Stomach (tissue), 9 donors: ENCODE results near the gene TRIM69. TPM values are rescaled to one million over a fixed set of nuclear protein-coding genes. Genes with fewer than 3 reads are reported as not detected.
"Not testable (repeated sequence)": the region's sequence is repeated elsewhere in the genome, so short reads cannot be mapped to it uniquely, and the experiment has no call there.

ENCODE experiments used
- DNase-seq, 2 donors: peaks; one replicate each; pipeline versions ENCODE4 v3.0.0 to v3.0.0-alpha.2; 2013 to 2019
- H3K27ac ChIP-seq, 5 donors: fragments of 200-600 bp in 4 of 5; sonication (generic) in 4 of 5; one replicate each; pipeline ENCODE4 v1.5.1; 2013 to 2019; ENCODE audit warnings: mild to moderate bottlenecking in 1 of 5, moderate library complexity in 1 of 5
- H3K27me3 ChIP-seq, 3 donors: fragments of 200-600 bp; sonication (generic); one replicate each; pipeline ENCODE4 v1.5.1; 2017 to 2019; ENCODE audit warnings: mixed run types in 1 of 3
- H3K36me3 ChIP-seq, 4 donors: fragments of 200-600 bp; sonication (generic); 1 replicate in 3 of 4; 2 replicates in 1 of 4; pipeline ENCODE4 v1.5.1; 2016 to 2019
- H3K4me1 ChIP-seq, 4 donors: fragments of 200-600 bp; sonication (generic); one replicate each; pipeline ENCODE4 v1.5.1; 2016 to 2019
- H3K4me3 ChIP-seq, 4 donors: fragments of 200-600 bp; sonication (generic) in 3 of 4; one replicate each; pipeline ENCODE4 v1.5.1; 2016 to 2019; ENCODE audit warnings: mild to moderate bottlenecking in 1 of 4
- H3K9me3 ChIP-seq, 4 donors: fragments of 200-600 bp; sonication (generic); one replicate each; pipeline ENCODE4 v1.5.1; 2016 to 2019
- EP300 ChIP-seq: sonication (generic); formaldehyde crosslinking; IDR thresholded peaks from one replicate; pipeline ENCODE4 v1.6.1; 2017; ENCODE audit warnings: antibody characterized with exemption
- POLR2A ChIP-seq, 4 donors: fragments of 450-650 bp; IDR thresholded peaks; one replicate each; pipeline ENCODE4 v1.6.1; 2016; ENCODE audit warnings: antibody characterized with exemption in 4 of 4, control low read depth in 2 of 4, mild to moderate bottlenecking in 1 of 4, moderate library complexity in 1 of 4
- POLR2AphosphoS5 ChIP-seq, 3 donors: sonication (generic); formaldehyde crosslinking; IDR thresholded peaks; one replicate each; pipeline ENCODE4 v1.6.1; 2016; ENCODE audit warnings: antibody characterized with exemption in 3 of 3
- WGBS, 5 donors: extraction: QIAGEN DNeasy Blood & Tissue Kit in 3 of 5; methylation state at CpG; one replicate each; pipeline versions ENCODE4 v1.1.5 to v1.1.7; 2013 to 2018; 5-methylcytosine and 5-hydroxymethylcytosine counted together
- intact Hi-C: fragments of 100-400 bp; cut with DNase I; formaldehyde crosslinking; loops from one replicate; pipeline ENCODE4 v1.15.1; 2023; ENCODE audit warnings: low total_unique reads
- polyA plus RNA-seq, 3 donors: library from polyadenylated mRNA; stranded (reverse); fragments of 200-250 nt; gene quantifications; one replicate each; pipeline ENCODE4 v1.2.3, GENCODE V29; 2013
- total RNA-seq, 5 donors: library from RNA; depleted of rRNA; stranded (reverse); fragments of >200 nt; gene quantifications; one replicate each; pipeline versions ENCODE4 v1.1.0 to v1.2.3, GENCODE V29; 2014 to 2016
- TF ChIP-seq, protein P1 (sequence below), 7 experiments: fragments of 450-650 bp in 4 of 7; fragments of 200-600 bp in 3 of 7; sonication (generic) in 3 of 7; IDR thresholded peaks; one replicate each; pipeline ENCODE4 v1.5.1; 2016 to 2019; ENCODE audit warnings: antibody characterized with exemption in 7 of 7, control low read depth in 2 of 7, mild to moderate bottlenecking in 1 of 7
- donor health status: healthy with polysubstance abuse.
- donor health status: Bipolar disorder and iron deficiency.
- donor health status: healthy.

TRIM69 gene
- total and polyA plus RNA-seq, 8 donors, result 0.58 to 43.8 (median 8.7) TPM

DNA sequence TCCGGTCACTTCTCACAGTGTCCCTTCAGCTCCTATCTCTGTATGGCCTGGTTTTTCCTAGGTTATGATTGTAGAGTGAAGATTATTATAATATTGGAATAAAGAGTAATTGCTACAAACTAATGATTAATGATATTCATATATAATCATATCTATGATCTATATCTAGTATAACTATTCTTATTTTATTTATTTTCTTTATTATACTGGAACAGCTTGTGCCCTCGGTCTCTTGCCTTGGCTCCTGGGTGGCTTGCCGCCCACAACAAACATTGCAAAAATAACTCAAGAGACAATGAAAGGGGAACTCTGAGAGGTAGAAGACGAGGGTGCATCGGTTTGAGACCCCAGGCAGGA lies 48.6 kb downstream of the TRIM69 start:
- Histone ChIP-seq H3K4me3 (peak overlapping the region; percentile 64 to 77 (median 70)), H3K27ac (peak overlapping the region in 4 of 5 donors; percentile 92 to 97 (median 95)), H3K4me1 (peaks cover 0 to 10% (median 7%) of the 10 kb centered on the region in 4 donors)
- intact Hi-C loops, H3K36me3 ChIP-seq, H3K9me3 ChIP-seq, DNase-seq, H3K27me3 ChIP-seq: not testable (repeated sequence)
- 51 to 56% (median 54%) methylated on average over 5 of the region's 5 CpGs for WGBS, 5 donors
- TF ChIP-seq, protein P1, sequence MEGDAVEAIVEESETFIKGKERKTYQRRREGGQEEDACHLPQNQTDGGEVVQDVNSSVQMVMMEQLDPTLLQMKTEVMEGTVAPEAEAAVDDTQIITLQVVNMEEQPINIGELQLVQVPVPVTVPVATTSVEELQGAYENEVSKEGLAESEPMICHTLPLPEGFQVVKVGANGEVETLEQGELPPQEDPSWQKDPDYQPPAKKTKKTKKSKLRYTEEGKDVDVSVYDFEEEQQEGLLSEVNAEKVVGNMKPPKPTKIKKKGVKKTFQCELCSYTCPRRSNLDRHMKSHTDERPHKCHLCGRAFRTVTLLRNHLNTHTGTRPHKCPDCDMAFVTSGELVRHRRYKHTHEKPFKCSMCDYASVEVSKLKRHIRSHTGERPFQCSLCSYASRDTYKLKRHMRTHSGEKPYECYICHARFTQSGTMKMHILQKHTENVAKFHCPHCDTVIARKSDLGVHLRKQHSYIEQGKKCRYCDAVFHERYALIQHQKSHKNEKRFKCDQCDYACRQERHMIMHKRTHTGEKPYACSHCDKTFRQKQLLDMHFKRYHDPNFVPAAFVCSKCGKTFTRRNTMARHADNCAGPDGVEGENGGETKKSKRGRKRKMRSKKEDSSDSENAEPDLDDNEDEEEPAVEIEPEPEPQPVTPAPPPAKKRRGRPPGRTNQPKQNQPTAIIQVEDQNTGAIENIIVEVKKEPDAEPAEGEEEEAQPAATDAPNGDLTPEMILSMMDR (IDR thresholded peaks at IDR 0.05), result peak in 1 of 7 experiments; percentile 4

DNA sequence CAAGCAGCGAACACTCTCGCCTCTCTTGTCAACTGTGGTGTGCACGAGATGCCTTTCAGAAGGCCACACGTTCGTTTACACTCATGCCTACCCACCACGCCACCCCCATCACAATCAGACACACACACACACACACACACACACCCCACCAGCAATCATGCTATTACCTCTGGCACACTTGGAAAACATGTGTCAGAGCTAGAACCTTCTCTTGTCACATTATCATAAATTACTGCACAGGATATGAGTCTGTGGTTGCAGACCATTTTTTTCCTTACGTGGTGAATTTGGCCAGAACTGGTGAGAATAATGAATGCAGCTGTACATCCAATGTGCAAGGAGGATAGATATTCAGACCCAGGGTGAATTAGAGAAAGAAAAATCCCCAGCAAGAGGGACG lies 52.4 kb downstream of the TRIM69 start:
- H3K36me3 ChIP-seq, result no peaks in the 10 kb centered on the region
- no peaks in the 10 kb centered on the region for H3K9me3 ChIP-seq
- WGBS, 5 donors, result 52 to 69% (median 58%) methylated on average over 8 of the region's 8 CpGs
- DNase-seq, result no peak
- no peak overlapping the region for H3K4me3 ChIP-seq
- intact Hi-C loops, result no loop called here
- H3K4me1 ChIP-seq, result peaks cover 0 to 9% (median 6%) of the 10 kb centered on the region in 4 donors
- TF ChIP-seq POLR2A (IDR thresholded peaks at IDR 0.05) (no peak), POLR2AphosphoS5 (IDR thresholded peaks at IDR 0.05) (no peak), EP300 (no peak)
- TF ChIP-seq, protein P1 (IDR thresholded peaks at IDR 0.05), result no peak
- H3K27me3 ChIP-seq, result no peaks in the 10 kb centered on the region
- no peak overlapping the region for H3K27ac ChIP-seq

DNA sequence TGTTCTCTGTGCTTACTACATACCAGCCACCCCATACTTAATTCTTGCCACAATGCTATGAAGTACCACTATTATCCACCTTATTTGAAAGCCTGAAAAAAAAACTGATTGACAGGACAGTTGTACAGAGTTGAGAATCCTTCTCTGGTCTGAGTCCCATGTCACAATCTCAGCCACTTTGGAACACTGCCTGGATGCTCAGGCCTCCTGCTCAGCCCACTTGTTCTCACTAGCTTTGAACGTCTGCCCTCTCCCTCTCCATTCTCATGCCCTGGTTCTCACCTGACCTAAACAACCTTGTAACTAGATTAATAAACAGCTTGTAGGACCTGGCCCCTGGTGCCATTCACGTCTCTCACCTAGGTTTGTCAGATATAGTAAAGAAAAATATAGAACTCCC lies 53.9 kb downstream of the TRIM69 start:
- intact Hi-C loops, result no loop called here
- Histone ChIP-seq H3K4me3 (no peak overlapping the region), H3K27me3 (no peaks in the 10 kb centered on the region), H3K36me3 (no peaks in the 10 kb centered on the region), H3K9me3 (no peaks in the 10 kb centered on the region), H3K4me1 (no peaks in the 10 kb centered on the region), H3K27ac (no peak overlapping the region)
- no peak for DNase-seq
- TF ChIP-seq, protein P1 (IDR thresholded peaks at IDR 0.05), result no peak
- no peak for TF ChIP-seq EP300
- no peak for TF ChIP-seq POLR2A (IDR thresholded peaks at IDR 0.05)
- no peak for TF ChIP-seq POLR2AphosphoS5 (IDR thresholded peaks at IDR 0.05)
- 60 to 74% (median 65%) methylated on average over 2 of the region's 2 CpGs for WGBS, 5 donors

DNA sequence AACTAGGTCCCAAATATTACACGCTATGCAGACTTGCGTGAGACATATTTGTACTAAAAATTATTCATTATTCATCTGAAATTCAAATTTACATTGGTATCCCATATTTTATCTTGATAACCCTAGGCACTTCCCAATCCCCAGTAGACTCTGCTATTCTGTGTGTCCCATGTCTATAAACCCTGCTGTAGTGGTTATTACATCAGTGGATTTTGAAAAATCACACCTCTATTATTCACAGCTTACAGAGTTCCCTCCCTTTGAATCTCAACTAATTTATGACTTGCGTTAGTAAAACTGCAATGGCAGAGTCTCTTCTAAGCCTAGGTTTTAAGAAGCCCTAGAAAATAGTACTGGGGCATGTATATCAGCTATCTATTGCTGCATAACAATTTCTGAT lies 54.3 kb downstream of the TRIM69 start:
- TF ChIP-seq POLR2A (IDR thresholded peaks at IDR 0.05), result no peak
- intact Hi-C loops, result no loop called here
- Histone ChIP-seq H3K4me3 (no peak overlapping the region), H3K9me3 (no peaks in the 10 kb centered on the region), H3K27ac (no peak overlapping the region), H3K36me3 (no peaks in the 10 kb centered on the region), H3K4me1 (no peaks in the 10 kb centered on the region), H3K27me3 (no peaks in the 10 kb centered on the region)
- DNase-seq, result no peak
- 94 to 97% (median 96%) methylated on average over 3 of the region's 3 CpGs for WGBS, 5 donors

DNA sequence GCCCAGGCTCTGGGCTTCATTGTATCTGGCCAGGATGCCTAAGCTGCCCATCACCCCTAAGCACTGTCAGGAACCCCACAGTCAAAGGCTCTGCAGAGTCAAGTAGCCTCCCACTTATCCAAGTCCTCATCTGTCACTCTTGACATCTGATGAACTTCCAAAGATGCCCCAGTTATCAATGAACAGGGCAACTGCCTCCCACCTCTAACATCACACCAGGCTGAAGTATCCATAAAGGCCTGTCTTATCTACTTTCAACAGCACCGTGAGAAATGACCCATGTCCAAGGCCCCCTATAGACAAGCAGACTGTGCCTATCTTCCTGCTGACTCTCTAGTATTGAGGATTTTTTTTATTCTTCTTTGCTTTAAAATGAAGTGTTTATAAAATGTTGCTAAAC lies 56.4 kb downstream of the TRIM69 start:
- no peak for DNase-seq
- 50 to 76% (median 55%) methylated on average over 1 of the region's 1 CpG for WGBS, 5 donors
- H3K27ac ChIP-seq, result no peak overlapping the region
- no peaks in the 10 kb centered on the region for H3K9me3 ChIP-seq
- H3K27me3 ChIP-seq, result no peaks in the 10 kb centered on the region
- TF ChIP-seq EP300, result no peak
- TF ChIP-seq, protein P1 (IDR thresholded peaks at IDR 0.05), result no peak
- no peak for TF ChIP-seq POLR2AphosphoS5 (IDR thresholded peaks at IDR 0.05)
- TF ChIP-seq POLR2A (IDR thresholded peaks at IDR 0.05), result no peak
- no peaks in the 10 kb centered on the region for H3K4me1 ChIP-seq
- no peaks in the 10 kb centered on the region for H3K36me3 ChIP-seq
- intact Hi-C loops, result no loop called here
- no peak overlapping the region for H3K4me3 ChIP-seq
